ENCODE data around the gene GALNT2.

Gene GALNT2

DNA sequence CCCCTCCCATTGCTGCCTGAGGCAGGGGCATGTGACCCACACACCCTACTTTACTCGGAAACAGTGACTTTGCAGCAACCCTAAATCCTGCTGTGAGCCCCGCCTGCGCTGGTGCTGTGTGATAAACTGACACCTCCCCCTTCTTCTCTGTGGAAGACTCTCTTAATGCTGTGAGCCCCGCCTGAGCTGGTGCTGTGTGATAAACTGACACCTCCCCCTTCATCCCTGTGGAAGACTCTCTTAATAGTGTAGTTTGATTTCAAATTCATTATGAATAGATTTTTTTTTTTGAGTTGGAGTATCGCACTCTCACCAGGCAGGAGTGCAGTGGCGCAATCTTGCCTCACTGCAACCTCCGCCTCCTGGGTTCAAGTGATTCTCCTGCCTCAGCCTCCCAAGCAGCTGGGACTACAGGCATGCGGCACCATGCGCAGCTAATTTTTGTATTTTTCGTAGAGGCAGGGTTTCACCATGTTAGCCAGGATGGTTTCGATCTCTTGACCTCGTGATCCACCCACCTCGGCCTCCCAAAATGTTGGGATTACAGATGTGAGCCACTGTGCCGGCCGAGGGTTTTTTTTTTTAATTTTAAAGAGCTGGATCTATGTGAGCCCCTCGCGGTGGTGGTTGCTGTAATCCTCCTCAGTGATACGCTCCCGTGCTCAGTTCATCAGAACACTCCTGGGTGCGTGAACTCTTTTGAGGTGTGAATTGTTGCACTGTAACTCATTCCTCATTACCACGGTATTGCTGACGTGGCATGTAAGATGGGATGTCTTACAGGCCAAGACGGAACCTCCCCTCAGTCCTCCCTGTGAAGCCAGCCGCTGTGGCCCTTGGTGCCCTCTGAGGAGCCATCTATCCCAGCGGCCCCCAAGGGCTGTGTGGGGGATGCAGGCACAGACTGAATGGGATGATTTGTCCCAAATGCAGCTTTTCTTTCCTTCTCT, 60.3 kb downstream of the GALNT2 start:
- TF ChIP-seq, protein P1, sequence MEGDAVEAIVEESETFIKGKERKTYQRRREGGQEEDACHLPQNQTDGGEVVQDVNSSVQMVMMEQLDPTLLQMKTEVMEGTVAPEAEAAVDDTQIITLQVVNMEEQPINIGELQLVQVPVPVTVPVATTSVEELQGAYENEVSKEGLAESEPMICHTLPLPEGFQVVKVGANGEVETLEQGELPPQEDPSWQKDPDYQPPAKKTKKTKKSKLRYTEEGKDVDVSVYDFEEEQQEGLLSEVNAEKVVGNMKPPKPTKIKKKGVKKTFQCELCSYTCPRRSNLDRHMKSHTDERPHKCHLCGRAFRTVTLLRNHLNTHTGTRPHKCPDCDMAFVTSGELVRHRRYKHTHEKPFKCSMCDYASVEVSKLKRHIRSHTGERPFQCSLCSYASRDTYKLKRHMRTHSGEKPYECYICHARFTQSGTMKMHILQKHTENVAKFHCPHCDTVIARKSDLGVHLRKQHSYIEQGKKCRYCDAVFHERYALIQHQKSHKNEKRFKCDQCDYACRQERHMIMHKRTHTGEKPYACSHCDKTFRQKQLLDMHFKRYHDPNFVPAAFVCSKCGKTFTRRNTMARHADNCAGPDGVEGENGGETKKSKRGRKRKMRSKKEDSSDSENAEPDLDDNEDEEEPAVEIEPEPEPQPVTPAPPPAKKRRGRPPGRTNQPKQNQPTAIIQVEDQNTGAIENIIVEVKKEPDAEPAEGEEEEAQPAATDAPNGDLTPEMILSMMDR (IDR thresholded peaks at IDR 0.05; ENCODE audit: control insufficient read depth, insufficient read depth, low read depth, low read length, missing control alignments): no peak
- H3K4me3 ChIP-seq (ENCODE audit: control insufficient read depth, low read depth, low read length): no peak overlapping the region
- no peak for DNase-seq (ENCODE audit: low read depth)

DNA sequence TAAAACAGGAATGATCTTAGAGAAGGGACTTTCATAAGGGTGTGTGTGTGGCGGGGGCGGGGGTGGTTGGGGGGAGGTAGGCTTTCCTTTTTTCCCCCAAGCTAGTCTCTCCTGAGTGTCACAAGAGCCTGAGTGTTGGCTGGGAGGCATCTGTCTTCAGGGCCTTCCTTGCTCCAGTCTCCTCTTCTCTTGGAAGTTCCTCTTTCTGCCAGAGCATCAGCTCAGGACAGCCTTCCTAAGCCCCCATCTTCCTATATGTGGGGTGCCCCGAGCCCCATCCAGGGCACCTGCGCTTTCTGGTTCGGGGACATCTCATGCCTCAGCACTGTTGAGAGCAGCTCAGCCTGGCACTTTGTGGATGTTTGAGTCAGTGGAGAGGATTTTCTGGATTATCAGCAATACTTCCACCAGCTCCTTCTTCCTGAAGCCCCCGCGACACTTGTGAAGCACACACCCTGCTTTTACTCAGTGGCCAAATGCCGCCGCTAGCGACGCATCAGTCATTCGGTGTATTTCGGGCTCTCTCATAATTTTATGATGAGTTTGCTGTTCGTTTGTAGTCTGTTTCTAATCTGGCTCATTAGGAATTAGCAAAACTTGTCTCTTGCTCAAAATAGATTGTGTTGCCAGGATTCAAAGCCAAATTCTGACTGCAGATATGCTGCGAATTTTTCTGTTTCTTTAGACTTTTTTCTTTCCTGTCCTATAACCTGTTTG, 61.7 kb downstream of the GALNT2 start:
- H3K4me3 ChIP-seq (ENCODE audit: control insufficient read depth, low read depth, low read length): no peak overlapping the region
- DNase-seq (ENCODE audit: low read depth): no peak
- TF ChIP-seq, protein P1 (IDR thresholded peaks at IDR 0.05; ENCODE audit: control insufficient read depth, insufficient read depth, low read depth, low read length, missing control alignments): no peak

DNA sequence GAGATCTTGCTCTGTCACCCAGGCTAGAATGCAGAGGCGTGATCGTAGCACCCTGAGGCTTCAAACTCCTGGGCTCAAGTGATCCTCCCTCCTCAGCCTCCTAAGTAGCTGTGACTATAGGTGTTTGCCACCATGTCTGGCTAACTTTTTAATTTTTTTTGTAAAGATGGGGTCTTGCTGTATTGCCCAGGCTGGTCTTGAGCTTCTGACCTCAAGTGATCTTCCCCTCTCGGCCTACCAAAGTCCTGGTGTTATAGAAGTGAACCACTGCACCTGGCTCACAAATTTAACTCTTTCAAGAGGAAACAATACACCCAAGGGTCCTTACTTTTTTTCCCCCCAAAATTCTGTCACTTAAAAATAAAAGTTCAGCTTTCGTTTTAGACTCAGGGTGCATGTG, 62.3 kb downstream of the GALNT2 start:
- H3K4me3 ChIP-seq (ENCODE audit: control insufficient read depth, low read depth, low read length): no peak overlapping the region
- TF ChIP-seq, protein P1 (IDR thresholded peaks at IDR 0.05; ENCODE audit: control insufficient read depth, insufficient read depth, low read depth, low read length, missing control alignments): no peak
- DNase-seq (ENCODE audit: low read depth): no peak

DNA sequence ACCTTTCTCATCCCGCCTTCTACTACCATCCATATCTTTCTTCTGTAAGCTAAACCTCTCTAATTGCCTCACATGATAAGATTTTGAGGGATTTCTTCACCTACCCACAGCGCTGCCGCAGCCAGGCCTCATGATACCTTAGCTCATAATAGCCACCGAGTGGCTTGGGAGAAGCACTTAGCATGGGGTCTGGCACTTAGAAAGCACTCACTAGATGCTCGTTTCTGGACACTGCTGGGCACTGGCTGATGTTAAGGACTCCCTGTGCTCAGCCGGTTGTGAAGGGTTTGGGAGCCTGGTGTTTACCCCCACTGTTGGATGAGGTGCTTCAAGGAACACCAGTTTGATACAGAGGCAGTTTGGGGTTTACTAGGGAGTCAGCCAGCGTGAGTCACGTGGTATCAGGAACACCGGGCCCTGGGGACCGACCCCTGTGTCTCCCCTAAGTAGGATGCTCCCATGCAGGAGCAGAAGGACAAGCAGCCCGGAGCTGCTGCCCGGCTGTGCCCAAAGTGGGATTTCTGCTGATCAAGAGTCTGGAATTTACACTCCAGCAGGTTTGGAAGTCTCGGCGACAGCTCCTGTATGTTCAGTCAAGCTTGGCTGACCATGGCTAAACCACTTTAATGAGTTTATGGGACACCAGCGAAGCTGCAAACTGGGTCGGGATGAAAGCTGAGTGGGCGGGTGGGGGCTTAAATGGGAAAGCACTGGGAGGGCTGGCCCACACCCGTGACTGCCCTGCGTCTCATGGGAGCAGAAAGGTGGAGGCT, 63.3 kb downstream of the GALNT2 start:
- DNase-seq (ENCODE audit: low read depth): no peak
- TF ChIP-seq, protein P1 (IDR thresholded peaks at IDR 0.05; ENCODE audit: control insufficient read depth, insufficient read depth, low read depth, low read length, missing control alignments): no peak
- H3K4me3 ChIP-seq (ENCODE audit: control insufficient read depth, low read depth, low read length): no peak overlapping the region

DNA sequence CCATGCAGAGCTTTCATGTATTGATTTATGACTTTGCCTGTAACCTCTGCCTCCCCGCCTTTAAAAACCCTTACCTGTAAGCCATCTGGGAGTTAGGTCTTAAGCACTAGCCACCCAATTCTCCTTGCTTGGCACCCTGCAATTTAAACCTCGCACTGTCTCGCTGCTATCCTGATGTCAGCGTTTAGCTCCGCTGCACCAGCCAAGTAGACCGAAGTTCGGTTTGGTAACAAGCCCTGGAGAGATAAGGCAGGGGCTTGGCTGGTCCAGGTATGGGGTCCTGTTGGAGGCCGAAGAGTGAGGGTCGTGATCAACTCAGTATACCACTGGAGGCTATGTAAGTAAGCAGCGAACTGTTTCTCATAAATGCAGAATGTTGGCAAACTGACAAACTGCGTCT, 64.4 kb downstream of the GALNT2 start:
- no peak for DNase-seq (ENCODE audit: low read depth)
- H3K4me3 ChIP-seq (ENCODE audit: control insufficient read depth, low read depth, low read length): no peak overlapping the region
- TF ChIP-seq, protein P1 (IDR thresholded peaks at IDR 0.05; ENCODE audit: control insufficient read depth, insufficient read depth, low read depth, low read length, missing control alignments): no peak

DNA sequence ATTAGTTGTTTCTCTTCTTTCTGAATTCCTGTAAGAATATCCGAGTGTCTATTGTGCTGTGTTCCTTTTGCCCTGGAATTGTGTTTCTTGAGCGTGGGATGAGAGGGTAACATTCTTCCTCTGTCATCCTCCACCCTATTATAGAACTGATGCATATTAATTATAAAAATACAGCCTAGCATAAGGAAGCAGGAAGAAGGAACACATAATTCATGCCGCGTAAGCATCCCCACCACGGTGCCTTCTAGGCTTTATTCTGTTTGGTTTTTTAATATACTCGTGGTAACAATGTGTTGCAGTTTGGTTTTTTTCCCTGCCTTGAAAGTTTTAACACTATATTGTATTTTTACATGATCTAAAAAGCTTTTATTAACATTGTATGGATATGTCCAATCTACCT, 65.7 kb downstream of the GALNT2 start:
- no peak overlapping the region for H3K4me3 ChIP-seq (ENCODE audit: control insufficient read depth, low read depth, low read length)
- TF ChIP-seq, protein P1 (IDR thresholded peaks at IDR 0.05; ENCODE audit: control insufficient read depth, insufficient read depth, low read depth, low read length, missing control alignments): no peak
- no peak for DNase-seq (ENCODE audit: low read depth)
